Measurements from ENCODE around the gene NUDCD3. TPM values are rescaled to one million over a fixed set of nuclear protein-coding genes. Genes with fewer than 3 reads are reported as not detected.

The NUDCD3 gene
- total RNA-seq, 1 experiment from 2014 or later, result 71.9 TPM

- Histone ChIP-seq H3K23me2 (ENCODE audit: insufficient read length, low read depth, low read length, poor library complexity, severe bottlenecking) (no peaks in the 10 kb centered on the region), H3K9ac (ENCODE audit: extremely low read depth, insufficient read length, low read length) (no peak overlapping the region), H3K18ac (ENCODE audit: insufficient read length, low read depth, low read length) (no peak overlapping the region), H3T11ph (ENCODE audit: low read length) (no peak overlapping the region), H4K20me1 (ENCODE audit: control insufficient read depth, insufficient read depth, insufficient read length) (no peaks in the 10 kb centered on the region), H3K23ac (ENCODE audit: insufficient read length, low read depth, low read length) (no peak overlapping the region), H2AK5ac (ENCODE audit: insufficient read length, low read length) (no peak overlapping the region), H2BK15ac (ENCODE audit: low read depth, low read length) (no peak overlapping the region), H2AFZ (ENCODE audit: low read length) (no peak overlapping the region), H4K91ac (ENCODE audit: insufficient read length, low read depth, low read length) (no peak overlapping the region), H2BK5ac (ENCODE audit: insufficient read length, low read length) (no peak overlapping the region), H3K4me2 (ENCODE audit: insufficient read depth, insufficient read length, low read length) (no peak overlapping the region), H2BK120ac (ENCODE audit: low read depth, low read length, poor library complexity, severe bottlenecking) (no peak overlapping the region), H3K4ac (ENCODE audit: low read depth, low read length) (no peak overlapping the region), H3K27ac (ENCODE audit: insufficient read length, low read depth, low read length) (no peak overlapping the region), H4K8ac (replicated peaks; ENCODE audit: insufficient read length, low read depth, low read length) (no peak overlapping the region), H3K79me2 (ENCODE audit: insufficient read depth, low read length) (no peaks in the 10 kb centered on the region), H3K4me1 (ENCODE audit: insufficient read depth, low read length) (peaks cover 2% of the 10 kb centered on the region), H2BK20ac (ENCODE audit: low read depth, low read length, poor library complexity, severe bottlenecking) (no peak overlapping the region), H2BK12ac (ENCODE audit: insufficient read length, low read depth, low read length) (no peak overlapping the region), H3K9me3 (ENCODE audit: control insufficient read depth, low read depth, low read length) (no peaks in the 10 kb centered on the region), H3K79me1 (ENCODE audit: insufficient read depth, low read depth, low read length, poor library complexity, severe bottlenecking) (no peaks in the 10 kb centered on the region), H3K56ac (ENCODE audit: insufficient read length, low read depth, low read length) (no peak overlapping the region), H4K5ac (ENCODE audit: insufficient read length, low read depth, low read length) (no peak overlapping the region), H3K27me3 (ENCODE audit: insufficient read depth, low read length) (no peaks in the 10 kb centered on the region), H3K14ac (ENCODE audit: insufficient read depth, low read length) (no peak overlapping the region)
- H3K9me3 Mint-ChIP-seq, result no peaks in the 10 kb centered on the region
- TF ChIP-seq, protein P1, sequence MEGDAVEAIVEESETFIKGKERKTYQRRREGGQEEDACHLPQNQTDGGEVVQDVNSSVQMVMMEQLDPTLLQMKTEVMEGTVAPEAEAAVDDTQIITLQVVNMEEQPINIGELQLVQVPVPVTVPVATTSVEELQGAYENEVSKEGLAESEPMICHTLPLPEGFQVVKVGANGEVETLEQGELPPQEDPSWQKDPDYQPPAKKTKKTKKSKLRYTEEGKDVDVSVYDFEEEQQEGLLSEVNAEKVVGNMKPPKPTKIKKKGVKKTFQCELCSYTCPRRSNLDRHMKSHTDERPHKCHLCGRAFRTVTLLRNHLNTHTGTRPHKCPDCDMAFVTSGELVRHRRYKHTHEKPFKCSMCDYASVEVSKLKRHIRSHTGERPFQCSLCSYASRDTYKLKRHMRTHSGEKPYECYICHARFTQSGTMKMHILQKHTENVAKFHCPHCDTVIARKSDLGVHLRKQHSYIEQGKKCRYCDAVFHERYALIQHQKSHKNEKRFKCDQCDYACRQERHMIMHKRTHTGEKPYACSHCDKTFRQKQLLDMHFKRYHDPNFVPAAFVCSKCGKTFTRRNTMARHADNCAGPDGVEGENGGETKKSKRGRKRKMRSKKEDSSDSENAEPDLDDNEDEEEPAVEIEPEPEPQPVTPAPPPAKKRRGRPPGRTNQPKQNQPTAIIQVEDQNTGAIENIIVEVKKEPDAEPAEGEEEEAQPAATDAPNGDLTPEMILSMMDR (conservative IDR thresholded peaks at IDR 0.05), result no peak
- H3K27ac Mint-ChIP-seq, result no peak overlapping the region
- WGBS (ENCODE audit: extremely low coverage, insufficient read length, low lambda C conversion rate), result no CpG with 5 or more reads among the region's 12 CpGs
- H3K36me3 Mint-ChIP-seq (ENCODE audit: insufficient read depth in 1 of 3, low read depth in 3 of 3), result no peaks in the 10 kb centered on the region; a peak in 1 of 7 replicates
- peak; percentile 22 for DNase-seq
- H3K4me3 Mint-ChIP-seq, result no peak overlapping the region
- peaks cover 28% of the 10 kb centered on the region for H3K27me3 Mint-ChIP-seq (ENCODE audit: low read depth)
- no peaks in the 10 kb centered on the region for H3K4me1 Mint-ChIP-seq
Measured at GRCh38 chr7:44374007-44374763, 116.3 kb downstream of the NUDCD3 start.

Data from H9 (cell line).